ENCODE results near the gene KEAP1.
"Not testable (repeated sequence)": the region's sequence is repeated elsewhere in the genome, so short reads cannot be mapped to it uniquely, and the experiment has no call there.

Gene KEAP1

GRCh38 chr19:10532457-10532856 is 29.3 kb upstream of the KEAP1 start:
- no peak overlapping the region for H3K4me3 Mint-ChIP-seq
- no peaks in the 10 kb centered on the region for H3K27me3 Mint-ChIP-seq (ENCODE audit: low read depth)
- H3K27ac Mint-ChIP-seq = peak overlapping the region in 1 of 3 experiments; percentile 60
- peaks cover 3% of the 10 kb centered on the region for H3K9me3 Mint-ChIP-seq
- no peaks in the 10 kb centered on the region for H3K36me3 Mint-ChIP-seq (ENCODE audit: low read depth)
- H3K4me1 Mint-ChIP-seq = peaks cover 6% of the 10 kb centered on the region
- TF ChIP-seq CTCF (IDR thresholded peaks at IDR 0.05; ENCODE audit: unreplicated experiment in 3 of 3) = no peak

GRCh38 chr19:10526887-10527286 is 23.7 kb upstream of the KEAP1 start:
- H3K27ac Mint-ChIP-seq; H3K4me1 Mint-ChIP-seq; H3K4me3 Mint-ChIP-seq; H3K27me3 Mint-ChIP-seq (ENCODE audit: low read depth); H3K36me3 Mint-ChIP-seq (ENCODE audit: low read depth); H3K9me3 Mint-ChIP-seq: not testable (repeated sequence)

- Mint-ChIP-seq H3K4me1 (no peaks in the 10 kb centered on the region), H3K9me3 (no peaks in the 10 kb centered on the region), H3K4me3 (no peak overlapping the region), H3K36me3 (ENCODE audit: low read depth) (no peaks in the 10 kb centered on the region), H3K27me3 (ENCODE audit: low read depth) (no peaks in the 10 kb centered on the region), H3K27ac (no peak overlapping the region)
- TF ChIP-seq CTCF (IDR thresholded peaks at IDR 0.05; ENCODE audit: unreplicated experiment in 3 of 3) = no peak
These were observed 22.5 kb upstream of the KEAP1 start for GRCh38 chr19:10525636-10526035.

GRCh38 chr19:10523135-10523636 is 20.0 kb upstream of the KEAP1 start:
- Mint-ChIP-seq H3K27me3 (ENCODE audit: low read depth) (peaks cover 13% of the 10 kb centered on the region), H3K4me1 (peaks cover 11% of the 10 kb centered on the region), H3K36me3 (ENCODE audit: low read depth) (no peaks in the 10 kb centered on the region), H3K27ac (no peak overlapping the region), H3K4me3 (no peak overlapping the region), H3K9me3 (no peaks in the 10 kb centered on the region)
- TF ChIP-seq CTCF (IDR thresholded peaks at IDR 0.05; ENCODE audit: unreplicated experiment in 3 of 3) = no peak

- Mint-ChIP-seq H3K27ac (no peak overlapping the region), H3K27me3 (ENCODE audit: low read depth) (peaks cover 18% of the 10 kb centered on the region), H3K4me1 (peaks cover 18% of the 10 kb centered on the region), H3K4me3 (no peak overlapping the region), H3K9me3 (no peaks in the 10 kb centered on the region), H3K36me3 (ENCODE audit: low read depth) (no peaks in the 10 kb centered on the region)
- no peak for TF ChIP-seq CTCF (IDR thresholded peaks at IDR 0.05; ENCODE audit: unreplicated experiment in 3 of 3)
These were observed 18.5 kb upstream of the KEAP1 start for GRCh38 chr19:10521461-10522171.

GRCh38 chr19:10520652-10521318 is 17.6 kb upstream of the KEAP1 start:
- Mint-ChIP-seq H3K27me3 (ENCODE audit: low read depth) (peaks cover 23% of the 10 kb centered on the region), H3K27ac (no peak overlapping the region), H3K4me1 (peaks cover 23% of the 10 kb centered on the region), H3K4me3 (no peak overlapping the region), H3K36me3 (ENCODE audit: low read depth) (no peaks in the 10 kb centered on the region), H3K9me3 (no peaks in the 10 kb centered on the region)
- TF ChIP-seq CTCF (IDR thresholded peaks at IDR 0.05; ENCODE audit: unreplicated experiment in 3 of 3) = no peak

All from nephron (organoid).